Caco-2 (cell line): ENCODE data around the gene P2RY2. TPM values are rescaled to one million over a fixed set of nuclear protein-coding genes. Genes with fewer than 3 reads are reported as not detected.

Source experiments
- BruUV-seq: library from RNA; stranded (reverse); fragments of 400-500 nt; replicated peaks from 2 replicates; lab custom pipeline; 2021; lab: Mats Ljungman, UMichigan
- CTCF ChIA-PET: fragments of 300-600 bp; sonication (Branson Sonifier 250); formaldehyde crosslinking; loops from one replicate; lab custom pipeline; 2022; ENCODE audit warnings: antibody characterized with exemption; lab: Charles Lee
- POLR2A ChIA-PET: fragments of 300-600 bp; sonication (Branson Sonifier 250); formaldehyde crosslinking; loops from one replicate; lab custom pipeline; 2022; ENCODE audit warnings: antibody characterized with exemption; lab: Charles Lee
- DNase-seq, 2 experiments: peaks; one replicate each; pipeline versions ENCODE4 v3.0.0 to v3.0.0-alpha.2; 2020 to 2022
- H3K27me3 ChIP-seq: replicated peaks from 2 replicates; pipeline ENCODE4 v1.6.0; 2011; ENCODE audit warnings: low read length; ENCODE audit not compliant: control insufficient read depth, insufficient read depth
- H3K36me3 ChIP-seq: 2 replicates; pipeline ENCODE4 v1.5.1; 2011; ENCODE audit warnings: low read length; ENCODE audit not compliant: control insufficient read depth, insufficient read depth
- H3K4me1 ChIP-seq: fragments of 250-450 bp; sonication (Bioruptor Pico); 2 replicates; pipeline ENCODE4 v1.5.1; 2020; ENCODE audit warnings: mild to moderate bottlenecking
- H3K4me3 ChIP-seq: 2 replicates; pipeline ENCODE4 v1.5.1; 2011; ENCODE audit warnings: low read depth, mild to moderate bottlenecking, control low read depth, low read length
- H3K9me3 ChIP-seq: fragments of 250-450 bp; sonication (Bioruptor Pico); 2 replicates; pipeline ENCODE4 v1.5.1; 2020; ENCODE audit warnings: mild to moderate bottlenecking, moderate library complexity
- H3K27ac Mint-ChIP-seq: one replicate; pipeline ENCODE4 v1.8.0; 2022; ENCODE audit warnings: mixed read lengths; ENCODE audit not compliant: unreplicated experiment
- H3K27me3 Mint-ChIP-seq: one replicate; pipeline ENCODE4 v1.8.0; 2022; ENCODE audit warnings: mixed read lengths; ENCODE audit not compliant: insufficient read depth, unreplicated experiment
- H3K36me3 Mint-ChIP-seq: one replicate; pipeline ENCODE4 v1.8.0; 2022; ENCODE audit warnings: mild to moderate bottlenecking, mixed read lengths; ENCODE audit not compliant: insufficient read depth, unreplicated experiment
- H3K4me1 Mint-ChIP-seq: one replicate; pipeline ENCODE4 v1.8.0; 2022; ENCODE audit warnings: low read depth, mixed read lengths; ENCODE audit not compliant: unreplicated experiment
- H3K4me3 Mint-ChIP-seq: one replicate; pipeline ENCODE4 v1.8.0; 2022; ENCODE audit warnings: mild to moderate bottlenecking, moderate library complexity, mixed read lengths; ENCODE audit not compliant: unreplicated experiment
- H3K9me3 Mint-ChIP-seq: one replicate; pipeline ENCODE4 v1.8.0; 2022; ENCODE audit warnings: mixed read lengths; ENCODE audit not compliant: unreplicated experiment
- intact Hi-C: fragments of 100-400 bp; cut with micrococcal nuclease; formaldehyde crosslinking; loops from one replicate; pipeline ENCODE4 v1.10.0; 2022; ENCODE audit not compliant: unreplicated experiment
- total RNA-seq: library from RNA; stranded (reverse); gene quantifications from 2 replicates; pipeline ENCODE4 v1.2.3, GENCODE V29; 2022
- TF ChIP-seq, protein P1 (sequence below), 2 experiments: fragments of 200-600 bp in 1 of 2; IDR thresholded peaks; 1 replicate in 1 of 2; 2 replicates in 1 of 2; pipeline versions ENCODE4 v1.5.1 to v1.8.0; 2011 to 2022; ENCODE audit warnings: antibody characterized with exemption in 1 of 2, control low read depth in 1 of 2, inconsistent platforms in 1 of 2, low read depth in 1 of 2, low read length in 1 of 2, mild to moderate bottlenecking in 1 of 2, moderate library complexity in 1 of 2; ENCODE audit not compliant: insufficient read depth in 1 of 2, severe bottlenecking in 1 of 2, unreplicated experiment in 1 of 2

Gene P2RY2
- total RNA-seq, 1 experiment from 2014 or later, result 10.4 TPM

DNA sequence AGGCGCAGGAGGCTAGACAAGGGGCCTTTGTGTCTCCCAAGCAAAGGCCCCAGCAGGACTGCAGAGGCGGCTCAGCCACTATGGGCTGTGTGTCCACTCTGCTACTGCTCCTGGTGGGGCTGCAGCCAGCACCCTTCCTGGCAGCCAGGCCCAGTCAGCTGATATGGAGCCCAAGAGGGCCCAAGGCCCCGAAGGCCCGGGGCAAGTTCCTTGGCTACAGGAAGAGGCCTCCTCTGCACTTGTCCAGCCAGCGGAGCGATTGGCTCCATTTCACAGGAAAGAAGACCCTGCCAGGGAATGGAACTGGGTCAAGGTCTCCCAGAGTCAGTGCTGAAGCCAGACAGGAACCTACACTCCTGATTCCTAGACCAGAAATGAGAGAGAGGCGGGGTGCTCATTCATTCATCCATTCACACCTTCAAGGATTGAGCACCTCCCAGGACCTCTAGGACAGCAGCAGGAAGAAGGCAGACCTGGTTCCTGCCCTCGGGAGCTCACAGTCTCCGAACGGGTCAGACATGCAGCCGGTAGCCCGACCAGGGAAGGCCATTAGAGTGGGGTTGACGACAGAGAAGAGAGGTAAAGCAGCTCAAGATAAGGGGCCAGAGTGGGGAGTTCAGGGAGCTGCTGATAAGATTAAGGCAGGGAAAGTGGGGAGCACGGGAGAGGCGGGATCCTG lies 811 bp upstream of the P2RY2 start:
- Mint-ChIP-seq H3K4me3 (peak overlapping the region; percentile 81), H3K36me3 (no peaks in the 10 kb centered on the region), H3K27me3 (no peaks in the 10 kb centered on the region), H3K27ac (peak overlapping the region; percentile 40), H3K9me3 (no peaks in the 10 kb centered on the region), H3K4me1 (peaks cover 26% of the 10 kb centered on the region)
- ChIA-PET CTCF (interaction anchor here (0.6 to 5.2 kb wide), 6 partner anchors 11 to 22 kb away, joined by 3 to 25 read pairs (median 5); no protein-coding TSS in a partner anchor), POLR2A (interaction anchor here (1.4 kb wide), 1 partner anchor 11 kb away, joined by 4 read pairs; no protein-coding TSS in a partner anchor)
- intact Hi-C loops, result no loop called here
- H3K4me1 ChIP-seq, result peaks cover 44% of the 10 kb centered on the region
- no peak overlapping the region for H3K4me3 ChIP-seq
- BruUV-seq, result TSS peak; percentile 52
- H3K27me3 ChIP-seq, result no peaks in the 10 kb centered on the region
- H3K36me3 ChIP-seq, result no peaks in the 10 kb centered on the region
- no peak for DNase-seq
- no peaks in the 10 kb centered on the region for H3K9me3 ChIP-seq
- TF ChIP-seq, protein P1, sequence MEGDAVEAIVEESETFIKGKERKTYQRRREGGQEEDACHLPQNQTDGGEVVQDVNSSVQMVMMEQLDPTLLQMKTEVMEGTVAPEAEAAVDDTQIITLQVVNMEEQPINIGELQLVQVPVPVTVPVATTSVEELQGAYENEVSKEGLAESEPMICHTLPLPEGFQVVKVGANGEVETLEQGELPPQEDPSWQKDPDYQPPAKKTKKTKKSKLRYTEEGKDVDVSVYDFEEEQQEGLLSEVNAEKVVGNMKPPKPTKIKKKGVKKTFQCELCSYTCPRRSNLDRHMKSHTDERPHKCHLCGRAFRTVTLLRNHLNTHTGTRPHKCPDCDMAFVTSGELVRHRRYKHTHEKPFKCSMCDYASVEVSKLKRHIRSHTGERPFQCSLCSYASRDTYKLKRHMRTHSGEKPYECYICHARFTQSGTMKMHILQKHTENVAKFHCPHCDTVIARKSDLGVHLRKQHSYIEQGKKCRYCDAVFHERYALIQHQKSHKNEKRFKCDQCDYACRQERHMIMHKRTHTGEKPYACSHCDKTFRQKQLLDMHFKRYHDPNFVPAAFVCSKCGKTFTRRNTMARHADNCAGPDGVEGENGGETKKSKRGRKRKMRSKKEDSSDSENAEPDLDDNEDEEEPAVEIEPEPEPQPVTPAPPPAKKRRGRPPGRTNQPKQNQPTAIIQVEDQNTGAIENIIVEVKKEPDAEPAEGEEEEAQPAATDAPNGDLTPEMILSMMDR (IDR thresholded peaks at IDR 0.05; ENCODE audit: insufficient read depth in 1 of 2, low read depth in 1 of 2, low read length in 1 of 2, severe bottlenecking in 1 of 2, unreplicated experiment in 1 of 2), result no peak

DNA sequence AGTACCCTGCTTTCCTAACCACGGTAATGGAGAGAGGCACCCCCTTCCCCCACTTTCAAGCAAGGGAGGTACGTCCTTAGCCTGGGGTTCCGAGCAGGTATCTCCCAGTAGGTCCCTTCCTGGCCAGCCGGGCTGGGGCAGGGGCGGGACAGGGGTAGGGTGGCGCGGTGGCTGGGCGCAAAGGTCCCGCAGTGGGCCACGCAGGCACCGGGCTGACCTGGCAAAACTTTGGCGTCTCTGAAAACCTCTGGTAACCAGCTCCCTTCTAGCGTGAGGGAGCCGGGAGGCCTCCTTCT lies 323 bp upstream of the P2RY2 start:
- DNase-seq, result no peak
- H3K4me3 ChIP-seq, result peak overlapping the region; percentile 57
- ChIA-PET CTCF (interaction anchor here (0.6 to 5.2 kb wide), 6 partner anchors 10 to 23 kb away, joined by 3 to 25 read pairs (median 5); no protein-coding TSS in a partner anchor), POLR2A (interaction anchor here (1.4 kb wide), 1 partner anchor 12 kb away, joined by 4 read pairs; no protein-coding TSS in a partner anchor)
- H3K4me1 Mint-ChIP-seq, result peaks cover 24% of the 10 kb centered on the region
- H3K36me3 ChIP-seq, result no peaks in the 10 kb centered on the region
- no peaks in the 10 kb centered on the region for H3K36me3 Mint-ChIP-seq
- peaks cover 42% of the 10 kb centered on the region for H3K4me1 ChIP-seq
- no peaks in the 10 kb centered on the region for H3K9me3 ChIP-seq
- H3K27ac Mint-ChIP-seq, result peak overlapping the region; percentile 40
- TF ChIP-seq, protein P1 (IDR thresholded peaks at IDR 0.05; ENCODE audit: insufficient read depth in 1 of 2, low read depth in 1 of 2, low read length in 1 of 2, severe bottlenecking in 1 of 2, unreplicated experiment in 1 of 2), result no peak
- peak overlapping the region; percentile 81 for H3K4me3 Mint-ChIP-seq
- H3K27me3 ChIP-seq, result no peaks in the 10 kb centered on the region
- no peaks in the 10 kb centered on the region for H3K9me3 Mint-ChIP-seq
- intact Hi-C loops, result loop anchor here (1.0 kb wide), 2 partner anchors 10 to 23 kb away; no protein-coding TSS in a partner anchor
- BruUV-seq, result no TSS peak
- H3K27me3 Mint-ChIP-seq, result no peaks in the 10 kb centered on the region

DNA sequence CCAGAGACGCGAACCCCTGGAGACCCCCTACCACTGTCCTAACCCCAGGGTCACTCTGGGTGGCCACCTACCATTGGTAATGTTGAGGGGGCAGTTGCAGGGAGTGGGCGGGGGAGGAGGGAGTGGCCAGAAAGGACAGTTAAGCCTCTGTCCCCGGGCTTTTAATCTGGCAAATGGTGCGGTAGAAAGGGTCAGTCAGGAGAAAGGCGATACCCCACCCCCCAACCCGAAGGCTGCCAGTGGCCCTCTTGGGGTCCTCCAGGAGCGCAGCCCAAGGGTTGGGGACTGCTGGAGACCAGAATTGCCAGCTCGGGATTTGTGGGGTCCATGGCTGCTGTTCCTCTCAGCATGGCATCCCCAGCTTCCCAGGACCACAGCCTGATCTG lies 742 bp downstream of the P2RY2 start:
- H3K36me3 Mint-ChIP-seq, result no peaks in the 10 kb centered on the region

More for the DNA sequence above, 742 bp downstream of the P2RY2 start:
- H3K9me3 ChIP-seq, result no peaks in the 10 kb centered on the region
- H3K27me3 Mint-ChIP-seq, result no peaks in the 10 kb centered on the region
- H3K27me3 ChIP-seq, result no peaks in the 10 kb centered on the region
- BruUV-seq, result no TSS peak
- peaks cover 25% of the 10 kb centered on the region for H3K4me1 Mint-ChIP-seq
- no peaks in the 10 kb centered on the region for H3K9me3 Mint-ChIP-seq
- peak overlapping the region; percentile 57 for H3K4me3 ChIP-seq
- no peak for DNase-seq
- TF ChIP-seq, protein P1 (IDR thresholded peaks at IDR 0.05; ENCODE audit: insufficient read depth in 1 of 2, low read depth in 1 of 2, low read length in 1 of 2, severe bottlenecking in 1 of 2, unreplicated experiment in 1 of 2), result no peak
- H3K4me1 ChIP-seq, result peaks cover 38% of the 10 kb centered on the region
- H3K4me3 Mint-ChIP-seq, result peak overlapping the region; percentile 81
- H3K27ac Mint-ChIP-seq, result peak overlapping the region; percentile 18
- no peaks in the 10 kb centered on the region for H3K36me3 ChIP-seq
- CTCF ChIA-PET, result interaction anchor here (1.3 to 5.2 kb wide), 3 partner anchors 17 to 24 kb away, joined by 4 to 25 read pairs (median 5); no protein-coding TSS in a partner anchor
- POLR2A ChIA-PET, result no interaction called here
- intact Hi-C loops, result loop anchor here (1.0 kb wide), 2 partner anchors 8 to 25 kb away; no protein-coding TSS in a partner anchor
